SK-N-SH (cell line): ENCODE data around the gene COL26A1.

Experiments used
- CTCF ChIP-seq: fragments of 200-600 bp; sonication (generic); IDR thresholded peaks from 2 replicates; pipeline ENCODE4 v1.6.1; 2017; ENCODE audit warnings: antibody characterized with exemption, mild to moderate bottlenecking, moderate library complexity
- ELF1 ChIP-seq: IDR thresholded peaks from 2 replicates; pipeline ENCODE4 v1.4.0; 2012
- GABPA ChIP-seq: IDR thresholded peaks from 2 replicates; pipeline ENCODE4 v1.4.0; 2012; ENCODE audit warnings: low read depth, mild to moderate bottlenecking
- POLR2AphosphoS5 ChIP-seq: IDR thresholded peaks from 2 replicates; pipeline ENCODE4 v1.6.1; 2012; ENCODE audit warnings: low read depth, low read length
- RAD21 ChIP-seq: IDR thresholded peaks from 2 replicates; pipeline ENCODE4 v1.6.1; 2012; ENCODE audit warnings: mild to moderate bottlenecking, low read length
- RCOR1 ChIP-seq: fragments of 150-350 bp; IDR thresholded peaks from 2 replicates; pipeline ENCODE4 v1.6.1; 2017; ENCODE audit warnings: antibody characterized with exemption, low read length
- REST ChIP-seq: IDR thresholded peaks from 2 replicates; pipeline ENCODE4 v1.6.1; 2012; ENCODE audit warnings: mild to moderate bottlenecking, low read depth, low read length, moderate library complexity
- SIN3A ChIP-seq: IDR thresholded peaks from 2 replicates; pipeline ENCODE4 v1.6.1; 2012; ENCODE audit warnings: low read depth, mild to moderate bottlenecking, low read length, moderate library complexity, borderline replicate concordance
- SMC3 ChIP-seq: IDR thresholded peaks from 2 replicates; pipeline ENCODE4 v1.6.1; 2012; ENCODE audit warnings: low read depth, low read length, improper control_type of control experiment
- TAF1 ChIP-seq: IDR thresholded peaks from 2 replicates; pipeline ENCODE4 v1.6.1; 2012; ENCODE audit warnings: low read depth, mild to moderate bottlenecking, low read length, moderate library complexity, borderline replicate concordance

- TF ChIP-seq POLR2AphosphoS5, result no peak
- no peak for TF ChIP-seq GABPA
- TF ChIP-seq RAD21, result no peak
- no peak for TF ChIP-seq CTCF
- TF ChIP-seq SIN3A, result no peak
- TF ChIP-seq RCOR1, result no peak
- TF ChIP-seq SMC3, result no peak
- TF ChIP-seq REST, result no peak
- no peak for TF ChIP-seq ELF1
- TF ChIP-seq TAF1, result no peak
These were observed 50.3 kb downstream of the COL26A1 start for GRCh38 chr7:101412976-101413375.
